HG03469 (cell line): ENCODE measurements around the gene SLC38A6.

ENCODE experiments used
- ATAC-seq: cut with Tn5 transposase; IDR thresholded peaks from one replicate; pipeline ENCODE4 v1.9.1; 2021; ENCODE audit warnings: mild to moderate bottlenecking, moderate library complexity, moderate number of reproducible peaks; ENCODE audit not compliant: unreplicated experiment

The SLC38A6 gene

DNA sequence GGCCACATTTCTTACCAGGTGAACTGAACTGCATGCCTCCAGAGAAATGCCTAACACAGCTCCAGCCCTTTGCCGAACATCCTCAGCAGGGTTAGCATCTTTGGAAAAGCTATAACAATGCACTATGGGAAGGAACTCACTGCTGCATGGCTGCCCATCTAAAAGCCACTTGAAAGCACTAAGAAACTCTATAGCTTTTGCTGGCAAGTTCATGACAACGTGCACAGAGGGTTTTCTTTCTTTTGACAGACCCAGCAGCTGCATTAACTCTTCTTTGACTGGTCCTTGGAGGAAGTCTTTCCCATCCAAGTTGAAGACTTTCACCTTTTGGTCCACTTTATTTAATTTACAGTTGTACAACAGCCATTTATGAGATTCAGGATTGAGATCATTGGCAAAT lies 5.5 kb upstream of the SLC38A6 start:
- ATAC-seq, result no peak

- no peak for ATAC-seq
These were observed 3.2 kb upstream of the SLC38A6 start for GRCh38 chr14:60977847-60978246.

GRCh38 chr14:60981633-60982455 lies 799 bp downstream of the SLC38A6 start:
- ATAC-seq, result no peak

DNA sequence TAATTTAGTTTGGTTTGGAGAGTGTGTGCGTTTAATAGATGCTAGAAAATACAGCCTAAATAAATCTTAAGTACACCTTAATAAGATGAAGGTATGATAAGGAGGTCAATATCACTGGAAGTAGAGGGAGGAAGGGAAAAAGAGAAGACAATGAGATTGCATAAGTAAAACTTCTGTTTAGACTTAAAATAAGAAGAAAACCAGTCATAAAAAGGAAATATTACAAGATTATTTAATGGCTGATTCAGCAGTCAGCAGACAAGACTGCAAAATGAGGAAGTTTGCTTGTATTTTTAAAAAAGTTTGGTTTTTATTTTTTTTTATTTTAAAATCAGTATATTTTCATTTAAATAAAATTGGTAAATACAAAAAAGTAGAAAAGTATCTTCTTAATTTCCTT lies 3.2 kb downstream of the SLC38A6 start:
- no peak for ATAC-seq

GRCh38 chr14:60986500-60986899 lies 5.5 kb downstream of the SLC38A6 start:
- ATAC-seq, result no peak

DNA sequence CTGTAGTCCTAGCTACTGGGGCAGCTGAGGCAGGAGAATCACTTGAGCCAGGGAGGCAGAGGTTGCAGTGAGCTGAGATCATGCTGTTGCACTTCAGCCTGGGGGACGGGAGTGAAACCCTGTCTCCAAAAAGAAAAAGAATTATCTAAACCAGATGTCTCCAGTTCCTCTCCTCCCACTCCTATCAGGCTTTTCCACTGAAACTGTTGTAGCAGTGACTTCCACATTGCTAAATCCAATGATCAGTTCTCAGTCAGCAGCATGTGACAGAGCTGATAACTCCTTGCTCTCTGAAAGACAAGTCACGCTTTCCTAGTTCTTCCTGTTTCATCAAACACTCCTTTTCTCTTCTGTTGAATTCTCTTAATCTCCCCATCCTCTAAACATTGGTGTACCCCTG lies 8.6 kb downstream of the SLC38A6 start:
- ATAC-seq, result no peak

GRCh38 chr14:60998617-60999016 lies 17.6 kb downstream of the SLC38A6 start:
- ATAC-seq, result no peak

GRCh38 chr14:60999536-60999935 lies 18.5 kb downstream of the SLC38A6 start:
- no peak for ATAC-seq

GRCh38 chr14:61003571-61003970 lies 22.5 kb downstream of the SLC38A6 start:
- ATAC-seq, result no peak

DNA sequence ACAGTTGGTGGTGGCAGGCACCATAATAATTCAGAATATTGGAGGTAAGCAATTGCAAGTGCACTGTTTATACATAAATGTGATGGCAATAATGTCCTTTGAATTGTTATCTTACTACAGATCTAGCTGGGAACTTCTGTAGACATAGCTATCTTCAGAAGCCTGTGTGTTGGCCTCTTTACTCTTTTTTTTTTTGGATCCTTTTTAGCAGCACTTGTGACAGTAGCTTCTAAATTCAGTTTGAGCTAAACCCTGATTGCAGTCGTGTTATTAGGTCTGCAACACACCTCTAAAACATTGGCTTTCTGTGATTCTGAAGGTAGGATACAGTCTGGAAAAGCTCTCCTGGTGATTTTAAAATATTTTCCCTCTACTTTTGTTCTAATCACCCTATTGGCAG lies 38.5 kb downstream of the SLC38A6 start:
- no peak for ATAC-seq

DNA sequence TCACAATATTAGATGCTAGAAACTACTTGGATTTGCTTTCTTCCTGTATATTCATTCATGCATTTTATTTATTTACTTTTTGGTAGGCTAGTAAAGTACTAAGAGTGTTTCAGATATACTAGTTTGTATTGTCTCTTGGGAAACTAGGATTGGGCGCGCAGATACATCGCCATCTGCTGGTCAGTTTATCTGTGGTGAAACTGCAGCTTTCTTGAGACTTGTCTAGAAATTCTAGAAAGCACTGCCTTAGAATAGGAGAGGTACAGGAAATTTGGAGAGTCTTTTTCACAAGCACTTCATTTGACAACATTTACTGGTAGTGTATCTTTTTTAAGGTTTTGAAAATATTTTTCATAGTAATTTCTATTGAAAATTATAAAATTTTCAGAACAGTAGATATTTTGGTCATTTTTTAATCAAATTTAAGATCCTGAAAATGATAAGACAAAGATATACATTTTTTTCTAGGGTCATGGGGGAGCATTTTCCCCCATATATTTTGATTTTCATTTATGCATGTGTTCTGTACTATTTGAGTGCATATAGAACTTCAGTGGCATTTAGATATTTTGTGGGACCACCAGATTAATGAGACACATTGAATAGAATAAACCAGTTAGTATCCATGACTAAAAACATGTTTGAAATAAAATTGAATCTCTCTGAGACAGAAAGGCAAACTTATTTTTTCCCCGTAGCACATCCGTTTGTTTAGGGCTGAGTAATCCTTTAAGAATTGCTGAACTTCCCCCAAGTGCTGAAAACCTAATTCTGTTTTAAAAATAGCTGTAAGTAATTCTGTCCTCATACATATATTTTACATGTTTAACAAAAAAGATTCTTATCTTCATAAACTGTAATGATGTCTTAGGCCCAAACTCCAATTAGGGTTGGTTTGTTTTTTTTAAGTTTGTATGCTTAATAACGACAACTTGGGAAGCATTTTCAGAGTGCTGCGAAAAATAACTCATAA lies 44.5 kb downstream of the SLC38A6 start:
- peak; percentile 58 for ATAC-seq

DNA sequence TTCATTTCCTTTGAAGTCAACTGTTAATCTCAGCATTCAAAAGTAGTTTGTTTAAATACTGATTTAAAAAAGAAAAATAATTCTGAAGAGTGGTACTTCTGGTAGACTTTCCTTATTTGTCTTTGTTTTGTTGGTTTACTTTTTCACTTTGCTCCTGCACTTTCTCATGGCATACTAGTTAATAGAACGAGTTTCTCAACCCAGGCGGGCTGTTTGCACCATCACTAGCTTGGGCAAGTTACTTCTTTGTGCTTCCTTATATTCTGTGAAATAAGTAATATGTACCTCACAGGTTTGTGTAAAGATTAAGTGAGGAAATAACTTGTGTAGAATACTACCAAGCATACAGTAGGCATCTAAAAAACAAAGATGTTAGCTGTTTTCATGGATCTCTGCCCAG lies 45.5 kb downstream of the SLC38A6 start:
- ATAC-seq, result no peak

GRCh38 chr14:61031026-61031425 lies 50.0 kb downstream of the SLC38A6 start:
- no peak for ATAC-seq

- ATAC-seq, result no peak
These were observed 52.0 kb downstream of the SLC38A6 start for GRCh38 chr14:61033054-61033453.

DNA sequence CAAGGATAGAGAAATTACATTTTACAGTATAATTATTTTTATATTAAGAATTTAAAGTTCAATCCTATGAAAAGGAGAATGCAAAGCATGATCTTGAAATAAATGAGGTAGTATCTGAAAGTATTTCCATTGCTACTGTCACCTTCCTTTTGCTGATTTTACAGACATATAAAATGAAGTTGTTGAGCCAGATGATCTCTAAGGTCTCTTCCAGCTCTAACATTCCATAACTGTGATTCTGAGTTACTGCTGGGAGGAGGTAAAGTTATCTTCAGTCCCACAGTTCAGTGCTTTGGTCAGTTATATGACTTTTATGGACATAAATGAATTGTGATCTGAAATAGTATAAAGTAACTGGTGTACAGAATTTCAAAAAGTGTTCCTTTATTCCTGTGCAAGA lies 52.8 kb downstream of the SLC38A6 start:
- ATAC-seq, result no peak

- ATAC-seq, result peak; percentile 57
These were observed 53.5 kb downstream of the SLC38A6 start for GRCh38 chr14:61034416-61035120.

- no peak for ATAC-seq
These were observed 56.2 kb downstream of the SLC38A6 start for GRCh38 chr14:61037215-61037614.

DNA sequence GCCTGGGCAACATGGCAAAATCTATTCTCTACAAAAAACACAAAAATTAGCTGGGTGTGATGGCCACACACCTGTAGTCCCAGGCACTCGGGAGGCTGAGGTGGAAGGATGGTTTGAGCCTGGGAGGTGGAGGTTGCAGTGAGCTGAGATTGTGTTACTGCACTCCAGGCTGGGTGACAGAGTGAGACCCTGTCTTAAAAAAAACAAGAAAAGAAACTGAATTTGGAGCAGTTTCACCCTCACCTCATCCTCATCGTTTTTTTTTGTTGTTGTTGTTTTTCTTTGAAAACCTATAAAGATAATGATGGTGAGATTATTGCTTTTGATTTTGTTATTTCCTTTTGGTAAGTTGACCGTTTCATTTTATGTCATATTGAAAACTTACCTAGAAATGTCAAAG lies 60.7 kb downstream of the SLC38A6 start:
- ATAC-seq, result no peak

DNA sequence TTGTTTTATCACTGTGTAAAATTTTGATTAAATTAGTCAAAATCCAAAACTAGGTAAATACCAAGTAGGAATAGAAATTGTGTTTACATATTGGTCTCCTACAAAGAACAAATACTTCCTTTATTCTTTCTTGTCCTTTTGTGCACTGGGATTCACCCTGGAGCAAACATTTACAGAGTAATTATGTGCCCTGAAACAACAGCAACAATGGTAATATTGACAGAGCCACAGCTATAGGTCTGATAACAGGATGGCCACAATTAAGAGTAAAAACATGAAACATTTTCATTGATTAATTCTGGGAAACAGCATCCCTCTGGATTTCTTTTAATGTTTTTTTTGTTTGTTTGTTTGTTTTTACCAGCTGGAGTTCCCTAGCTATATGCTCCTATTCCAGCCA lies 61.2 kb downstream of the SLC38A6 start:
- no peak for ATAC-seq

GRCh38 chr14:61043506-61043905 lies 62.5 kb downstream of the SLC38A6 start:
- ATAC-seq, result no peak

DNA sequence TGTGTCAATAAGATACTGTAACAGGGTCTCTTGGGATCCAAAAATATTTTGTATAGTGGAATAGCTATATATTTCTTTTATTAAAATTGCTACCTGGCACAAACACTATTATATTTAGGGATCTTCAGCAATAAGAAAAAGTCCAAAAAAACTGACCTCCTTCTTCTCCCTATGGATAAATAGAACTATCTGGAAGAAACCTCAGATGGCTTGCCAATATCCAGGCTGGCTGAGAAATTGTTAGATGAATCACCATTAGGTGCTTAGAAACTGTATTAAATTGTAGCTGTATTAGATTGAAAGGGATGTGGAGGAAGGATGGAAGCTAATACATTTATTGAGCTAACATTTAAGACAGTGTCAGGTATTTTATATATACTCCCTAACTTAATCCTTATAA lies 66.0 kb downstream of the SLC38A6 start:
- ATAC-seq, result no peak
